ENCODE data around the gene ATF7.
A peak's percentile ranks its signal among the peaks of the same experiment; 100 is the strongest.

Gene ATF7

DNA sequence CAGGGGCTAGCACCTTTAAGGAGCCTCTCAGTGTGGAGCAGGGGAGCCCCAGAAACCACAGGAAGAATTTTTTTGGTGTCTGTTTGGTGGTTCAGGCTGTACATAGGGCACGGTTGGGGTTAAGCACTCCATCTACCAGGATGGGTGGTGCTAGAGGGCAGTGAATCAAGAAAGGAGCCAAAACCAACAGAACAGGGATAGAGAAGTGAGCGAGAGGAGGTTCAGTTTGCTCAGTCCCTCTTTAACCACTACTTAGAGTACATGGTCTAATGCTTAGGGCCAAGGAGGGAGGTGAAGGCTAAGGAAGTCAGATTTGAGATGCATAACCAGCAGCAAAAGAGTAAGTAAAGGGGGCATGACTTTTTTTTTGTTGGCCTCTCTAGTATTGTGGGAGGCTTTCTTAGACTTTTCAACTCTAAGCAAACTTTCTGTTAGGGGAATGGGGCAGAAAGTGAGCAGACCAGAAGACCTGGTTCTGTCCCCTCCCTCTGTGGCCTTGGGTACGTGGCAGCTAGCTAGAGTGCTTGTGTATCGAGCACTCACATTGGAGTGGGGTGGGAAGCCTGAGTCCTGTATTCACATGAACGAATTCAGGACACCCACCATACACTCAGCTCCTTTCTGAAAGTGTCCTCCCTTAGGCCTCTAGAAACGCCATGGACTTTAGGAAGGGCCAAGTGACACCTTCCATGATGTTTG, 112.3 kb downstream of the ATF7 start:
- CTCF ChIA-PET = interaction anchor here (2.2 kb wide), 1 partner anchor 192 kb away, joined by 8 read pairs; the partner anchor contains the start of gene AAAS
- Histone ChIP-seq H3K4me3 (ENCODE audit: low read depth, low read length) (no peak overlapping the region), H3K36me3 (ENCODE audit: control insufficient read depth in 2 of 2, insufficient read depth in 1 of 2, low read length in 2 of 2) (peaks cover 12 to 67% of the 10 kb centered on the region in 2 experiments), H3K27ac (ENCODE audit: extremely low read depth, low read depth, low read length) (no peak overlapping the region), H3K4me1 (ENCODE audit: control insufficient read depth, insufficient read depth, low read length) (no peaks in the 10 kb centered on the region), H3K9me3 (ENCODE audit: control insufficient read depth, insufficient read depth, low read depth, low read length) (no peaks in the 10 kb centered on the region)
- TF ChIP-seq PRDM1 (tag by site-specific recombination; IDR thresholded peaks at IDR 0.05) = 0 out of 2 replicates have a peak, but pooled peaks have one; percentile 9
- TF ChIP-seq, protein P1, sequence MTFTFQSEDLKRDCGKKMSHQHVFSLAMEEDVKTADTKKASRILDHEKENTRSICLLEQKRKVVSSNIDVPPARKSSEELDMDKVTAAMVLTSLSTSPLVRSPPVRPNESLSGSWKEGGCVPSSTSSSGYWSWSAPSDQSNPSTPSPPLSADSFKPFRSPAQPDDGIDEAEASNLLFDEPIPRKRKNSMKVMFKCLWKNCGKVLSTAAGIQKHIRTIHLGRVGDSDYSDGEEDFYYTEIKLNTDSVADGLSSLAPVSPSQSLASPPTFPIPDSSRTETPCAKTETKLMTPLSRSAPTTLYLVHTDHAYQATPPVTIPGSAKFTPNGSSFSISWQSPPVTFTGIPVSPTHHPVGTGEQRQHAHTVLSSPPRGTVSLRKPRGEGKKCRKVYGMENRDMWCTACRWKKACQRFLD (tag by site-specific recombination; IDR thresholded peaks at IDR 0.05) = no peak
- POLR2A ChIA-PET = no interaction called here

GRCh38 chr12:53510181-53510812, 115.9 kb downstream of the ATF7 start:
- Histone ChIP-seq H3K36me3 (ENCODE audit: control insufficient read depth in 2 of 2, insufficient read depth in 1 of 2, low read length in 2 of 2) (peaks cover 0 to 70% of the 10 kb centered on the region in 2 experiments; a peak in 1 of 3 replicates), H3K4me1 (ENCODE audit: control insufficient read depth, insufficient read depth, low read length) (no peaks in the 10 kb centered on the region), H3K4me3 (ENCODE audit: low read depth, low read length) (no peak overlapping the region), H3K9me3 (ENCODE audit: control insufficient read depth, insufficient read depth, low read depth, low read length) (no peaks in the 10 kb centered on the region), H3K27ac (ENCODE audit: extremely low read depth, low read depth, low read length) (no peak overlapping the region)
- ChIA-PET POLR2A (interaction anchor here (2.9 kb wide), 1 partner anchor 9 kb away, joined by 20 read pairs; the partner anchor contains the start of gene TARBP2), CTCF (interaction anchor here (0.7 to 5.4 kb wide), 10 partner anchors 9 to 445 kb away, joined by 3 to 63 read pairs (median 3); partner anchors contain the start of genes AAAS and TARBP2)
- TF ChIP-seq REPIN1 (tag by site-specific recombination; IDR thresholded peaks at IDR 0.05; ENCODE audit: low read depth) = no peak
- no peak for TF ChIP-seq ZNF26 (tag by site-specific recombination; IDR thresholded peaks at IDR 0.05)
- no peak for TF ChIP-seq ZNF76 (tag by site-specific recombination; IDR thresholded peaks at IDR 0.05; ENCODE audit: borderline replicate concordance, low read depth)
- TF ChIP-seq ZNF239 (tag by site-specific recombination; IDR thresholded peaks at IDR 0.05) = no peak
- TF ChIP-seq ZNF223 (tag by site-specific recombination; IDR thresholded peaks at IDR 0.05) = no peak
- TF ChIP-seq ZNF626 (tag by site-specific recombination; IDR thresholded peaks at IDR 0.05) = no peak
- no peak for TF ChIP-seq ZNF266 (tag by site-specific recombination; IDR thresholded peaks at IDR 0.05; ENCODE audit: low read depth)

DNA sequence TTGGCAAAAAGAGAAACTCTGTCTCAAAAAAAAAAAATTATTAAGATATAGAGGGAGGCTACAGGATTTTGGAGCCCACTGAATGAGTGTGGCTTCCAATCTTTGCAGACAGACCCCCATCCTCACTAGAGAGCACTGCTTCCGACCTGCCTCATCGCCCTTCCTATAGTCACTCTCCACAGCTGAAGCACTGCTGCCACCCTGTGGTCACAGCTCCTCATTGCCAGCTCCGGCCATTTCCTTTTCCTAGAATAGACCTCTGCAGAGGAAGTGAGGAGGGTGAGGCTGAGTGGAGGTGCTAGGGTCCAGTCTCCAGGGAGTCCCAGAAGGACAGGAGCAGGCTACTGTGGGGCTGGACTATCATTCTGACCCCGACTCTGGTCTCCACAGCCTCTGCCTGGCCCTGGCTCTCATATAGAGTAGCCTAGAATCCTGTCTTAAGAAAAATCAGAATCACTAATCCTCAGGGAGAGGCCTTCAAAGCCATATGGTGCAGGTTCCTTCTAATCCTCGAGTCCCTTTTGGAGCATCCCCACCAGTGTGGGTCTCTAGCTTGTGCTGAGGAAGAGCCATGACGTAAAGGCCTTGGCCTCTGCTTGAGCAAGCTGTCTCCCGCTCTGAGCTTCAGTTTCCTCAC, 117.5 kb downstream of the ATF7 start:
- Histone ChIP-seq H3K36me3 (ENCODE audit: control insufficient read depth in 2 of 2, insufficient read depth in 1 of 2, low read length in 2 of 2) (peaks cover 0 to 70% of the 10 kb centered on the region in 2 experiments; a peak in 1 of 3 replicates), H3K4me3 (ENCODE audit: low read depth, low read length) (no peak overlapping the region), H3K27ac (ENCODE audit: extremely low read depth, low read depth, low read length) (no peak overlapping the region), H3K9me3 (ENCODE audit: control insufficient read depth, insufficient read depth, low read depth, low read length) (no peaks in the 10 kb centered on the region), H3K4me1 (ENCODE audit: control insufficient read depth, insufficient read depth, low read length) (no peaks in the 10 kb centered on the region)
- POLR2A ChIA-PET = interaction anchor here (0.6 to 2.9 kb wide), 8 partner anchors 8 to 545 kb away, joined by 3 to 20 read pairs (median 4); partner anchors contain the start of genes AAAS, ATP5MC2, HOXC4 and TARBP2
- CTCF ChIA-PET = interaction anchor here (0.5 to 5.4 kb wide), 29 partner anchors 8 to 469 kb away, joined by 3 to 63 read pairs (median 4); partner anchors contain the start of genes AAAS, MAP3K12, MYG1 and TARBP2
- TF ChIP-seq ZSCAN30 (tag by site-specific recombination; IDR thresholded peaks at IDR 0.05) (0 out of 2 replicates have a peak, but pooled peaks have one; percentile 30), KLF8 (tag by site-specific recombination; IDR thresholded peaks at IDR 0.05) (0 out of 2 replicates have a peak, but pooled peaks have one; percentile 25), ZNF654 (tag by site-specific recombination; IDR thresholded peaks at IDR 0.05; ENCODE audit: low read depth) (peak; percentile 98), ZNF140 (tag by site-specific recombination; IDR thresholded peaks at IDR 0.05) (no peak), ZBTB17 (tag by site-specific recombination; IDR thresholded peaks at IDR 0.05) (0 out of 2 replicates have a peak, but pooled peaks have one; percentile 13), ZNF391 (tag by site-specific recombination; IDR thresholded peaks at IDR 0.05; ENCODE audit: borderline replicate concordance, low read depth) (0 out of 2 replicates have a peak, but pooled peaks have one; percentile 32), CTCF (tag by site-specific recombination; IDR thresholded peaks at IDR 0.05) (peak; percentile 91), ZFP37 (tag by site-specific recombination; IDR thresholded peaks at IDR 0.05) (0 out of 2 replicates have a peak, but pooled peaks have one; percentile 23), ZFP69B (tag by site-specific recombination; IDR thresholded peaks at IDR 0.05) (no peak), ZNF600 (tag by site-specific recombination; IDR thresholded peaks at IDR 0.05) (no peak)
- TF ChIP-seq, protein P2, sequence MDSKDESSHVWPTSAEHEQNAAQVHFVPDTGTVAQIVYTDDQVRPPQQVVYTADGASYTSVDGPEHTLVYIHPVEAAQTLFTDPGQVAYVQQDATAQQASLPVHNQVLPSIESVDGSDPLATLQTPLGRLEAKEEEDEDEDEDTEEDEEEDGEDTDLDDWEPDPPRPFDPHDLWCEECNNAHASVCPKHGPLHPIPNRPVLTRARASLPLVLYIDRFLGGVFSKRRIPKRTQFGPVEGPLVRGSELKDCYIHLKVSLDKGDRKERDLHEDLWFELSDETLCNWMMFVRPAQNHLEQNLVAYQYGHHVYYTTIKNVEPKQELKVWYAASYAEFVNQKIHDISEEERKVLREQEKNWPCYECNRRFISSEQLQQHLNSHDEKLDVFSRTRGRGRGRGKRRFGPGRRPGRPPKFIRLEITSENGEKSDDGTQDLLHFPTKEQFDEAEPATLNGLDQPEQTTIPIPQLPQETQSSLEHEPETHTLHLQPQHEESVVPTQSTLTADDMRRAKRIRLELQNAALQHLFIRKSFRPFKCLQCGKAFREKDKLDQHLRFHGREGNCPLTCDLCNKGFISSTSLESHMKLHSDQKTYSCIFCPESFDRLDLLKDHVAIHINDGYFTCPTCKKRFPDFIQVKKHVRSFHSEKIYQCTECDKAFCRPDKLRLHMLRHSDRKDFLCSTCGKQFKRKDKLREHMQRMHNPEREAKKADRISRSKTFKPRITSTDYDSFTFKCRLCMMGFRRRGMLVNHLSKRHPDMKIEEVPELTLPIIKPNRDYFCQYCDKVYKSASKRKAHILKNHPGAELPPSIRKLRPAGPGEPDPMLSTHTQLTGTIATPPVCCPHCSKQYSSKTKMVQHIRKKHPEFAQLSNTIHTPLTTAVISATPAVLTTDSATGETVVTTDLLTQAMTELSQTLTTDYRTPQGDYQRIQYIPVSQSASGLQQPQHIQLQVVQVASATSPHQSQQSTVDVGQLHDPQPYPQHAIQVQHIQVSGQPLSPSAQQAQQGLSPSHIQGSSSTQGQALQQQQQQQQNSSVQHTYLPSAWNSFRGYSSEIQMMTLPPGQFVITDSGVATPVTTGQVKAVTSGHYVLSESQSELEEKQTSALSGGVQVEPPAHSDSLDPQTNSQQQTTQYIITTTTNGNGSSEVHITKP (tag by site-specific recombination; IDR thresholded peaks at IDR 0.05) = no peak

Data from HEK293 (cell line).